Transverse colon (tissue), 4 donors: ENCODE data around the gene BLTP3B.

ENCODE experiments used
- EP300 ChIP-seq: sonication (generic); formaldehyde crosslinking; IDR thresholded peaks from one replicate; pipeline ENCODE4 v1.6.1; 2017; ENCODE audit warnings: antibody characterized with exemption, low read depth
- POLR2AphosphoS5 ChIP-seq, 3 donors: sonication (generic); formaldehyde crosslinking; IDR thresholded peaks; one replicate each; pipeline ENCODE4 v1.6.1; 2016; ENCODE audit warnings: antibody characterized with exemption in 3 of 3
- TF ChIP-seq, protein P1 (sequence below), 5 experiments: fragments of 200-600 bp in 3 of 5; fragments of 450-650 bp in 2 of 5; sonication (generic) in 3 of 5; IDR thresholded peaks; 1 replicate in 2 of 5; 2 replicates in 3 of 5; pipeline ENCODE4 v1.5.1; 2016 to 2017; ENCODE audit warnings: antibody characterized with exemption in 5 of 5, inconsistent platforms in 3 of 5, mild to moderate bottlenecking in 2 of 5, moderate library complexity in 1 of 5

DNA sequence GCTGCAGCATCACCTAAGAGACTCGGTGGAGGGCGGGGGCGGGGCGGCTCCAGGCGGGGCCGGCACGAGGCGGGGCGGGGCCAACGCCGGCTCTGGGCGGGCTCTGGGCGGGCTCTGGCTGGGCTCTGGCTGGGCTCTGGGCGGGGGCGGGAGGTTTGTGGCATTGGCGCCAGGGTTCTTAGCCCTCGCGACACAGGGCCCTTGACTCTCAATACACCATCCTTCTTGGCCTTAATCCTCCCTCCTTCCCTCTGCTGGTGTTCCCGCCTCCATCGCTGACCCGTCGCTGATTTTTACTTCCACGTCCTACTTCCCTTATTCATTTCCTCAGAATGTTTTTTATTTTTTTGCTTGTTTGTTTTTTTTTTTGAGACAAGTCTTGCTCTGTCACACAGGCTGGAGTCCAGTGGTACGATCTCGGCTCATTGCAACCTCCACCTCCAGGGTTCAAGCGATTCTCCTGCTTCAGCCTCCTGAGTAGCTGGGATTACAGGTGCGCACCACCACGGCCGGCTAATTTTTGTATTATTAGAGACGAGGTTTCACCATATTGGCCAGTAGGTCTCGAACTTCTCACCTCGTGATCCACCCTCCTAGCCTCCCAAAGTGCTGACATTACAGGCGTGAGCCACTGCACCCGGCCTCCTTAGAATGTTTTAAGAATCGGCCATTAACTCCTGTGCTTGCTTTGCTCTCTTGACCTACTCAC, at the start of gene BLTP3B:
- TF ChIP-seq EP300 (no peak), POLR2AphosphoS5 (IDR thresholded peaks at IDR 0.05) (no peak)
- TF ChIP-seq, protein P1, sequence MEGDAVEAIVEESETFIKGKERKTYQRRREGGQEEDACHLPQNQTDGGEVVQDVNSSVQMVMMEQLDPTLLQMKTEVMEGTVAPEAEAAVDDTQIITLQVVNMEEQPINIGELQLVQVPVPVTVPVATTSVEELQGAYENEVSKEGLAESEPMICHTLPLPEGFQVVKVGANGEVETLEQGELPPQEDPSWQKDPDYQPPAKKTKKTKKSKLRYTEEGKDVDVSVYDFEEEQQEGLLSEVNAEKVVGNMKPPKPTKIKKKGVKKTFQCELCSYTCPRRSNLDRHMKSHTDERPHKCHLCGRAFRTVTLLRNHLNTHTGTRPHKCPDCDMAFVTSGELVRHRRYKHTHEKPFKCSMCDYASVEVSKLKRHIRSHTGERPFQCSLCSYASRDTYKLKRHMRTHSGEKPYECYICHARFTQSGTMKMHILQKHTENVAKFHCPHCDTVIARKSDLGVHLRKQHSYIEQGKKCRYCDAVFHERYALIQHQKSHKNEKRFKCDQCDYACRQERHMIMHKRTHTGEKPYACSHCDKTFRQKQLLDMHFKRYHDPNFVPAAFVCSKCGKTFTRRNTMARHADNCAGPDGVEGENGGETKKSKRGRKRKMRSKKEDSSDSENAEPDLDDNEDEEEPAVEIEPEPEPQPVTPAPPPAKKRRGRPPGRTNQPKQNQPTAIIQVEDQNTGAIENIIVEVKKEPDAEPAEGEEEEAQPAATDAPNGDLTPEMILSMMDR (IDR thresholded peaks at IDR 0.05) = no peak
